Endothelial cell of umbilical vein (primary cell): Measurements from ENCODE around the gene TUNAR. TPM values are rescaled to one million over a fixed set of nuclear protein-coding genes. Genes with fewer than 3 reads are reported as not detected.

Experiments
- BruUV-seq: library from RNA; stranded (reverse); fragments of 400-500 nt; replicated peaks from 2 replicates; lab custom pipeline; 2021; lab: Mats Ljungman, UMichigan
- CTCF ChIA-PET: fragments of 300-600, 350-600 bp; sonication (Branson Sonifier 250); formaldehyde crosslinking; loops from one replicate; lab custom pipeline; 2021; ENCODE audit warnings: antibody characterized with exemption, inconsistent platforms; lab: Charles Lee
- POLR2A ChIA-PET: fragments of 300-600, 350-600 bp; sonication (Branson Sonifier 250); formaldehyde crosslinking; loops from one replicate; lab custom pipeline; 2021; ENCODE audit warnings: antibody characterized with exemption, inconsistent platforms; lab: Charles Lee
- DNase-seq: peaks from one replicate; pipeline ENCODE4 v3.0.0-alpha.2; 2011; ENCODE audit warnings: low read depth, low spot score
- FAIRE-seq: peaks from 2 replicates; lab custom pipeline; 2011; peaks lifted over from hg19 to GRCh38; lab: Jason Lieb, UNC
- H2AFZ ChIP-seq: 2 replicates; pipeline ENCODE4 v1.6.0; 2012; ENCODE audit warnings: low read depth, low read length, control low read depth, inconsistent platforms
- H3K27ac ChIP-seq: 2 replicates; pipeline ENCODE4 v1.5.1; 2011; ENCODE audit warnings: low read depth, mild to moderate bottlenecking, control low read depth, low read length, moderate library complexity; ENCODE audit not compliant: insufficient read depth
- H3K27me3 ChIP-seq, 2 experiments: 2 replicates each; pipeline versions ENCODE4 v1.6.0 to v1.6.1; 2011; ENCODE audit warnings: low read length in 2 of 2, mixed read lengths in 1 of 2; ENCODE audit not compliant: control insufficient read depth in 2 of 2, insufficient read depth in 2 of 2
- H3K36me3 ChIP-seq, 2 experiments: 2 replicates in 1 of 2; 3 replicates in 1 of 2; pipeline ENCODE4 v1.5.1; 2011; ENCODE audit warnings: low read length in 2 of 2, mild to moderate bottlenecking in 1 of 2, moderate library complexity in 1 of 2; ENCODE audit not compliant: control insufficient read depth in 2 of 2, insufficient read depth in 2 of 2; ENCODE audit errors: extremely low read depth in 1 of 2
- H3K4me1 ChIP-seq: 3 replicates; pipeline ENCODE4 v1.5.1; 2011; ENCODE audit warnings: mild to moderate bottlenecking, low read length; ENCODE audit not compliant: control insufficient read depth, insufficient read depth; ENCODE audit errors: extremely low read depth
- H3K4me2 ChIP-seq: 2 replicates; pipeline ENCODE4 v1.6.1; 2011; ENCODE audit warnings: low read length, control low read depth, mixed read lengths; ENCODE audit not compliant: insufficient read depth
- H3K4me3 ChIP-seq, 3 experiments: fragments of 200-600 bp in 1 of 3; sonication (generic), shearing (Covaris generic) in 1 of 3; replicated peaks in 1 of 3; 2 replicates each; pipeline ENCODE4 v1.5.1; 2011 to 2016; ENCODE audit warnings: control low read depth in 3 of 3, low read length in 3 of 3, mild to moderate bottlenecking in 2 of 3, inconsistent platforms in 1 of 3, low read depth in 1 of 3, moderate library complexity in 1 of 3; ENCODE audit not compliant: insufficient read depth in 1 of 3
- H3K79me2 ChIP-seq: 2 replicates; pipeline ENCODE4 v1.6.0; 2012; ENCODE audit warnings: low read length, inconsistent platforms; ENCODE audit not compliant: control insufficient read depth, insufficient read depth
- H3K9ac ChIP-seq: replicated peaks from 2 replicates; pipeline ENCODE3; 2011; ENCODE audit warnings: low read length, control low read depth; ENCODE audit not compliant: insufficient read depth; ENCODE audit errors: extremely low read depth
- H3K9me1 ChIP-seq: replicated peaks from 3 replicates; pipeline ENCODE4 v1.6.0; 2011; ENCODE audit warnings: mild to moderate bottlenecking, low read length; ENCODE audit not compliant: control insufficient read depth, insufficient read depth; ENCODE audit errors: extremely low read depth
- H3K9me3 ChIP-seq: replicated peaks from 2 replicates; pipeline ENCODE4 v1.5.1; 2012; ENCODE audit warnings: low read length, inconsistent platforms; ENCODE audit not compliant: control insufficient read depth, insufficient read depth
- H4K20me1 ChIP-seq: replicated peaks from 2 replicates; pipeline ENCODE3; 2011; ENCODE audit warnings: mild to moderate bottlenecking, low read length; ENCODE audit not compliant: control insufficient read depth, insufficient read depth; ENCODE audit errors: extremely low read depth
- EZH2 ChIP-seq: IDR thresholded peaks from 2 replicates; pipeline ENCODE4 v1.6.1; 2012; ENCODE audit warnings: borderline replicate concordance, low read depth, mild to moderate bottlenecking, moderate library complexity, low read length, inconsistent platforms; ENCODE audit not compliant: severe bottlenecking
- FOS ChIP-seq: IDR thresholded peaks from 2 replicates; pipeline ENCODE4 v1.6.1; 2011; ENCODE audit warnings: mild to moderate bottlenecking, low read length, moderate library complexity, borderline replicate concordance; ENCODE audit not compliant: insufficient read depth
- GATA2 ChIP-seq: IDR thresholded peaks from 2 replicates; pipeline ENCODE4 v1.7.0; 2011; ENCODE audit warnings: low read depth, mild to moderate bottlenecking, moderate library complexity, mixed read lengths, low read length; ENCODE audit not compliant: insufficient read length, insufficient read depth
- JUN ChIP-seq: IDR thresholded peaks from 2 replicates; pipeline ENCODE4 v1.6.1; 2011; ENCODE audit warnings: borderline replicate concordance, low read depth; ENCODE audit not compliant: insufficient read length, insufficient read depth
- MYC ChIP-seq: IDR thresholded peaks from one replicate; pipeline ENCODE4 v1.6.1; 2011; ENCODE audit warnings: mild to moderate bottlenecking, low read depth, low read length
- POLR2A ChIP-seq: IDR thresholded peaks from 2 replicates; pipeline ENCODE4 v1.6.1; 2012; ENCODE audit warnings: low read depth, mild to moderate bottlenecking, control low read depth, low read length
- POLR2AphosphoS5 ChIP-seq: IDR thresholded peaks from 2 replicates; pipeline ENCODE4 v1.6.1; 2012; ENCODE audit warnings: low read depth, mild to moderate bottlenecking, control low read depth, low read length, moderate library complexity; ENCODE audit not compliant: insufficient read depth
- dilution Hi-C: fragments of 300-500 bp; cut with MboI; formaldehyde crosslinking; loops from one replicate; pipeline ENCODE4 v1.15.0; 2019; ENCODE audit warnings: low sequenced_read_pairs; ENCODE audit not compliant: extremely low pct_ligation_motif_present
- intact Hi-C: fragments of 100-400 bp; cut with micrococcal nuclease; formaldehyde crosslinking; loops from one replicate; pipeline ENCODE4 v1.10.0; 2022
- polyA plus RNA-seq, 4 experiments: library from polyadenylated mRNA; depleted of rRNA in 3 of 4; stranded (reverse) in 3 of 4; unstranded in 1 of 4; fragments of >200 nt; gene quantifications; 2 replicates each; pipeline versions ENCODE4 v1.2.1 to v1.2.3, GENCODE V29; 2011 to 2012; ENCODE audit warnings: missing spikeins in 1 of 4
- total RNA-seq: library from RNA; stranded (reverse); gene quantifications from 2 replicates; pipeline ENCODE4 v1.2.3, GENCODE V29; 2021
- TF ChIP-seq, protein P1 (sequence below), 2 donors: IDR thresholded peaks; 1 replicate in 1 of 2; 2 replicates in 1 of 2; pipeline ENCODE4 v1.5.1; 2011; ENCODE audit warnings: low read length in 2 of 2, mild to moderate bottlenecking in 2 of 2, moderate library complexity in 2 of 2, control low read depth in 1 of 2, inconsistent platforms in 1 of 2, low read depth in 1 of 2; ENCODE audit not compliant: insufficient read depth in 1 of 2; ENCODE audit errors: extremely low read depth in 1 of 2
- TF ChIP-seq, protein P2 (sequence below): IDR thresholded peaks from 2 replicates; pipeline ENCODE4 v1.6.1; 2011; ENCODE audit not compliant: insufficient read depth, insufficient read length

Gene TUNAR
- total and polyA plus RNA-seq, 2 donors (not counting 3 experiments of a cell fraction or from before 2014, with no cell fraction given) = not detected

DNA sequence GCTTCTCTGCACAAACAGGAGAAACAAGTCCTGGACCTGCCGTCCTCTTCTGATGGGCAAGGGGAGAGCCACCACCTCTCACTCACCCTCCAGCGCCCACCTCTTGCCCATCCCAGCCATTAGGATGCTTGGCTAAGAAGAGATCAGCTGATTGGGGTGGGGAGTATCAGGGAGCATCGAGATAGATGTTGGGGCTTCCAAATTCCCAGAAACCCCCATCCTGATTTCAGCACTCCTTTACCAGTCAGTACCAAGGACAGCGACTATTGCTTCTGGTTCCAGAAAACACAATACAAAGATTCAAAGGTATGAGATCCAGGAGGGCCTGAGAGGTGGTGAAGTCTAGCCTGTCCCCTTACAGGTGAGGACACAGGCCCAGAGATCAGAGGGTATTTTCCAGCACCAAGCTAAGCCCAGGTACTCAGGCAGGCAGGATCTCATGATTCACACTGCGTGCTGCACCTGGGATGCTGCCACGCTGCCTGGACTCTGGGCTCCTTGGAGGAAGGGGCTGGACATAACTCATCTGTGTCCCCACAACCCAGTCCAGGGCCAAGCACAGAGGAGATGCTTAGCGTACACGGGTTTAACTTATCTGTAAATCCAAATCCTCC, 76.6 kb downstream of the TUNAR start:
- Histone ChIP-seq H3K4me2 (no peak overlapping the region), H3K4me1 (no peaks in the 10 kb centered on the region), H3K9me3 (no peaks in the 10 kb centered on the region), H3K27me3 (no peaks in the 10 kb centered on the region), H2AFZ (no peak overlapping the region), H4K20me1 (no peaks in the 10 kb centered on the region), H3K4me3 (no peak overlapping the region), H3K9me1 (no peaks in the 10 kb centered on the region), H3K27ac (no peak overlapping the region), H3K9ac (no peak overlapping the region), H3K36me3 (no peaks in the 10 kb centered on the region), H3K79me2 (no peaks in the 10 kb centered on the region)
- BruUV-seq = no TSS peak
- FAIRE-seq (no peak), DNase-seq (no peak)
- intact Hi-C loops (no loop called here), dilution Hi-C loops (no loop called here)
- CTCF ChIA-PET = no interaction called here
- no peak for TF ChIP-seq JUN
- TF ChIP-seq POLR2A = no peak
- no peak for TF ChIP-seq MYC
- no peak for TF ChIP-seq POLR2AphosphoS5
- TF ChIP-seq, protein P1, sequence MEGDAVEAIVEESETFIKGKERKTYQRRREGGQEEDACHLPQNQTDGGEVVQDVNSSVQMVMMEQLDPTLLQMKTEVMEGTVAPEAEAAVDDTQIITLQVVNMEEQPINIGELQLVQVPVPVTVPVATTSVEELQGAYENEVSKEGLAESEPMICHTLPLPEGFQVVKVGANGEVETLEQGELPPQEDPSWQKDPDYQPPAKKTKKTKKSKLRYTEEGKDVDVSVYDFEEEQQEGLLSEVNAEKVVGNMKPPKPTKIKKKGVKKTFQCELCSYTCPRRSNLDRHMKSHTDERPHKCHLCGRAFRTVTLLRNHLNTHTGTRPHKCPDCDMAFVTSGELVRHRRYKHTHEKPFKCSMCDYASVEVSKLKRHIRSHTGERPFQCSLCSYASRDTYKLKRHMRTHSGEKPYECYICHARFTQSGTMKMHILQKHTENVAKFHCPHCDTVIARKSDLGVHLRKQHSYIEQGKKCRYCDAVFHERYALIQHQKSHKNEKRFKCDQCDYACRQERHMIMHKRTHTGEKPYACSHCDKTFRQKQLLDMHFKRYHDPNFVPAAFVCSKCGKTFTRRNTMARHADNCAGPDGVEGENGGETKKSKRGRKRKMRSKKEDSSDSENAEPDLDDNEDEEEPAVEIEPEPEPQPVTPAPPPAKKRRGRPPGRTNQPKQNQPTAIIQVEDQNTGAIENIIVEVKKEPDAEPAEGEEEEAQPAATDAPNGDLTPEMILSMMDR (IDR thresholded peaks at IDR 0.05; ENCODE audit: extremely low read depth in 1 of 2, insufficient read depth in 1 of 2, low read depth in 1 of 2, low read length in 2 of 2) = no peak
- no peak for TF ChIP-seq EZH2
- no peak for TF ChIP-seq GATA2
- TF ChIP-seq, protein P2, sequence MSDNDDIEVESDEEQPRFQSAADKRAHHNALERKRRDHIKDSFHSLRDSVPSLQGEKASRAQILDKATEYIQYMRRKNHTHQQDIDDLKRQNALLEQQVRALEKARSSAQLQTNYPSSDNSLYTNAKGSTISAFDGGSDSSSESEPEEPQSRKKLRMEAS = no peak
- no peak for TF ChIP-seq FOS
- POLR2A ChIA-PET = no interaction called here
